Right cardiac atrium (tissue), 5 donors: ENCODE measurements around the gene NOP53. TPM values are rescaled to one million over a fixed set of nuclear protein-coding genes. Genes with fewer than 3 reads are reported as not detected.
"Not testable (repeated sequence)": the region's sequence is repeated elsewhere in the genome, so short reads cannot be mapped to it uniquely, and the experiment has no call there.

Experiments used
- ATAC-seq, 2 donors: fragments of 200-7000 bp; cut with Tn5 transposase; one replicate each; pipeline versions ENCODE4 v1.8.0 to v1.9.1; 2020; ENCODE audit warnings: moderate library complexity in 2 of 2, mild to moderate bottlenecking in 1 of 2
- DNase-seq, 3 donors: peaks; one replicate each; pipeline ENCODE4 v3.0.0-alpha.2; 2020
- H3K27ac ChIP-seq: one replicate; pipeline ENCODE4 v1.5.1; 2013; ENCODE audit warnings: mild to moderate bottlenecking, low read length, control low read depth, moderate library complexity
- H3K27me3 ChIP-seq: one replicate; pipeline ENCODE4 v1.6.1; 2013; ENCODE audit not compliant: control insufficient read depth, insufficient read depth
- H3K4me1 ChIP-seq: one replicate; pipeline ENCODE4 v1.6.1; 2013; ENCODE audit warnings: low read length; ENCODE audit not compliant: control insufficient read depth, insufficient read depth
- H3K4me3 ChIP-seq: one replicate; pipeline ENCODE4 v1.5.1; 2013; ENCODE audit warnings: low read length, control low read depth
- H3K9me3 ChIP-seq: one replicate; pipeline ENCODE4 v1.6.1; 2013; ENCODE audit warnings: low read length; ENCODE audit not compliant: control insufficient read depth
- WGBS: extraction: QIAGEN DNeasy Blood & Tissue Kit; methylation state at CpG from one replicate; pipeline ENCODE4 v1.1.7; 2013; 5-methylcytosine and 5-hydroxymethylcytosine counted together
- intact Hi-C, 4 donors: fragments of 100-400 bp; cut with DNase I; formaldehyde crosslinking; loops; one replicate each; pipeline versions ENCODE4 v1.11.0 to v1.14.0; 2022 to 2023
- polyA plus RNA-seq: library from polyadenylated mRNA; stranded (reverse); fragments of 200-250 nt; gene quantifications from one replicate; pipeline ENCODE4 v1.2.3, GENCODE V29; 2013
- total RNA-seq, 4 donors: library from RNA; stranded (reverse); fragmentation: NEBNext Ultra II Directional; extraction: Animal tissue kit (Norgen Biotek cat#: 25700); gene quantifications; one replicate each; pipeline ENCODE4 v1.2.1, GENCODE V29; 2021
- donor health status: healthy with polysubstance abuse.
- donor health status: DM: no; HTN: yes; CAD: no.
- donor health status: DM: no; HTN: no; CAD: no.
- donor health status: DM: no; HTN: yes; CAD: no; lungs with severe emphysema.
- donor health status: DM: yes; HTN: yes; CAD: no.

Gene NOP53
- total and polyA plus RNA-seq, 5 donors, result 191 to 322 (median 239) TPM

- Histone ChIP-seq H3K4me1 (no peaks in the 10 kb centered on the region), H3K27ac (no peak overlapping the region), H3K4me3 (no peak overlapping the region), H3K27me3 (no peaks in the 10 kb centered on the region), H3K9me3 (no peaks in the 10 kb centered on the region)
- 83% methylated on average over 18 of the region's 18 CpGs for WGBS
- intact Hi-C loops, result loop anchor here in 1 of 4 donors (10.0 kb wide), 1 partner anchor 70 kb away; no protein-coding TSS in a partner anchor
- ATAC-seq (no peak), DNase-seq (no peak)
Measured at GRCh38 chr19:47794526-47794925, 49.2 kb downstream of the NOP53 start.

GRCh38 chr19:47796785-47797184 lies 51.4 kb downstream of the NOP53 start:
- WGBS, result 89% methylated on average over 2 of the region's 2 CpGs
- Histone ChIP-seq H3K27me3 (no peaks in the 10 kb centered on the region), H3K4me3 (no peak overlapping the region), H3K9me3 (no peaks in the 10 kb centered on the region), H3K4me1 (no peaks in the 10 kb centered on the region), H3K27ac (no peak overlapping the region)
- DNase-seq (no peak), ATAC-seq (no peak)
- intact Hi-C loops, result loop anchor here in 1 of 4 donors (10.0 kb wide), 1 partner anchor 68 kb away; no protein-coding TSS in a partner anchor

- WGBS, result 51% methylated on average over 14 of the region's 14 CpGs
- intact Hi-C loops, result loop anchor here in 1 of 4 donors (10.0 kb wide), 1 partner anchor 67 kb away; no protein-coding TSS in a partner anchor
- no peaks in the 10 kb centered on the region for H3K9me3 ChIP-seq
Measured at GRCh38 chr19:47797996-47798903, 52.9 kb downstream of the NOP53 start.

GRCh38 chr19:47798904-47799266 lies 53.5 kb downstream of the NOP53 start:
- WGBS, result 89% methylated on average over 4 of the region's 4 CpGs

More at GRCh38 chr19:47797996-47798903, 52.9 kb downstream of the NOP53 start:
- H3K4me1 ChIP-seq, result no peaks in the 10 kb centered on the region
- DNase-seq (no peak), ATAC-seq (no peak)
- H3K27ac ChIP-seq, result no peak overlapping the region
- no peak overlapping the region for H3K4me3 ChIP-seq
- no peaks in the 10 kb centered on the region for H3K27me3 ChIP-seq

GRCh38 chr19:47801270-47801669 lies 55.9 kb downstream of the NOP53 start:
- no peak for DNase-seq
- no peak for ATAC-seq
- Histone ChIP-seq H3K4me1 (no peaks in the 10 kb centered on the region), H3K4me3 (no peak overlapping the region), H3K27ac (no peak overlapping the region), H3K27me3 (no peaks in the 10 kb centered on the region), H3K9me3 (no peaks in the 10 kb centered on the region)
- intact Hi-C loops, result no loop called here
- WGBS, result 93% methylated on average over 4 of the region's 4 CpGs

More at GRCh38 chr19:47798904-47799266, 53.5 kb downstream of the NOP53 start:
- DNase-seq (no peak), ATAC-seq (no peak)
- Histone ChIP-seq H3K27ac (no peak overlapping the region), H3K27me3 (no peaks in the 10 kb centered on the region), H3K4me3 (no peak overlapping the region), H3K4me1 (no peaks in the 10 kb centered on the region), H3K9me3 (no peaks in the 10 kb centered on the region)
- intact Hi-C loops, result loop anchor here in 1 of 4 donors (10.0 kb wide), 1 partner anchor 66 kb away; no protein-coding TSS in a partner anchor

- 86% methylated on average over 25 of the region's 25 CpGs for WGBS
- no peaks in the 10 kb centered on the region for H3K9me3 ChIP-seq
- intact Hi-C loops, result no loop called here
- ATAC-seq, result no peak
- no peaks in the 10 kb centered on the region for H3K4me1 ChIP-seq
- H3K27ac ChIP-seq, result no peak overlapping the region
- no peak for DNase-seq
- H3K4me3 ChIP-seq, result no peak overlapping the region
- H3K27me3 ChIP-seq, result no peaks in the 10 kb centered on the region
Measured at GRCh38 chr19:47802521-47803043, 57.2 kb downstream of the NOP53 start.

GRCh38 chr19:47803148-47803547 lies 57.8 kb downstream of the NOP53 start:
- H3K27me3 ChIP-seq, H3K9me3 ChIP-seq, DNase-seq, intact Hi-C loops, H3K4me3 ChIP-seq, H3K4me1 ChIP-seq, H3K27ac ChIP-seq: not testable (repeated sequence)
- 78% methylated on average over 20 of the region's 21 CpGs for WGBS
- ATAC-seq, result peak in 1 of 2 donors; percentile 23

- WGBS, result 87% methylated on average over 11 of the region's 12 CpGs
- intact Hi-C loops, H3K4me3 ChIP-seq, H3K27me3 ChIP-seq, ATAC-seq, H3K4me1 ChIP-seq, DNase-seq, H3K27ac ChIP-seq, H3K9me3 ChIP-seq: not testable (repeated sequence)
Measured at GRCh38 chr19:47803671-47804070, 58.3 kb downstream of the NOP53 start.

GRCh38 chr19:47804451-47804850 lies 59.1 kb downstream of the NOP53 start, which contains the start of gene TPRX1:
Gene TPRX1, minus strand, starts transcription at chr19:47804551. Its CDS starts 12 bp downstream, at chr19:47804539.
- H3K27ac ChIP-seq, DNase-seq, H3K4me3 ChIP-seq, H3K27me3 ChIP-seq, H3K9me3 ChIP-seq, H3K4me1 ChIP-seq, intact Hi-C loops: not testable (repeated sequence)
- ATAC-seq, result peak in 1 of 2 donors; percentile 23
- 84% methylated on average over 5 of the region's 5 CpGs for WGBS

GRCh38 chr19:47805313-47805712 lies 60.0 kb downstream of the NOP53 start:
- DNase-seq (no peak), ATAC-seq (no peak)
- H3K9me3 ChIP-seq, result no peaks in the 10 kb centered on the region
- H3K4me1 ChIP-seq, result no peaks in the 10 kb centered on the region
- no peaks in the 10 kb centered on the region for H3K27me3 ChIP-seq
- no peak overlapping the region for H3K4me3 ChIP-seq
- intact Hi-C loops, result no loop called here
- H3K27ac ChIP-seq, result no peak overlapping the region
- 83% methylated on average over 10 of the region's 10 CpGs for WGBS

GRCh38 chr19:47806435-47806834 lies 61.1 kb downstream of the NOP53 start:
- DNase-seq (no peak), ATAC-seq (no peak)
- Histone ChIP-seq H3K27ac (no peak overlapping the region), H3K4me1 (no peaks in the 10 kb centered on the region), H3K9me3 (no peaks in the 10 kb centered on the region), H3K4me3 (no peak overlapping the region), H3K27me3 (no peaks in the 10 kb centered on the region)
- WGBS, result 83% methylated on average over 6 of the region's 6 CpGs
- intact Hi-C loops, result no loop called here
